Stimulated activated memory B cell treated with anti-CD40 and anti-IgM and Interleukin-4, amounts not matched to agents 10 μg/mL and 1 μg/mL and 100 μg/mL, for 72 hours (primary cell): ENCODE results near the gene NCLN.
"Not testable (repeated sequence)": the region's sequence is repeated elsewhere in the genome, so short reads cannot be mapped to it uniquely, and the experiment has no call there.

ENCODE experiments used
- ATAC-seq: fragments of 150-1000 bp; cut with Tn5 transposase; 2 replicates; pipeline ENCODE4 v1.10.0; 2021
- H3K27ac Mint-ChIP-seq: one replicate; pipeline ENCODE4 v1.8.0; 2022; ENCODE audit warnings: mild to moderate bottlenecking, mixed read lengths
- H3K27me3 Mint-ChIP-seq: one replicate; pipeline ENCODE4 v1.8.0; 2022; ENCODE audit warnings: mixed read lengths
- H3K36me3 Mint-ChIP-seq: one replicate; pipeline ENCODE4 v1.8.0; 2022; ENCODE audit warnings: mixed read lengths
- H3K4me1 Mint-ChIP-seq: one replicate; pipeline ENCODE4 v1.8.0; 2022; ENCODE audit warnings: mixed read lengths
- H3K4me3 Mint-ChIP-seq: one replicate; pipeline ENCODE4 v1.8.0; 2022; ENCODE audit warnings: mild to moderate bottlenecking, moderate library complexity, mixed read lengths
- H3K9me3 Mint-ChIP-seq: one replicate; pipeline ENCODE4 v1.8.0; 2022; ENCODE audit warnings: mixed read lengths

Gene NCLN

DNA sequence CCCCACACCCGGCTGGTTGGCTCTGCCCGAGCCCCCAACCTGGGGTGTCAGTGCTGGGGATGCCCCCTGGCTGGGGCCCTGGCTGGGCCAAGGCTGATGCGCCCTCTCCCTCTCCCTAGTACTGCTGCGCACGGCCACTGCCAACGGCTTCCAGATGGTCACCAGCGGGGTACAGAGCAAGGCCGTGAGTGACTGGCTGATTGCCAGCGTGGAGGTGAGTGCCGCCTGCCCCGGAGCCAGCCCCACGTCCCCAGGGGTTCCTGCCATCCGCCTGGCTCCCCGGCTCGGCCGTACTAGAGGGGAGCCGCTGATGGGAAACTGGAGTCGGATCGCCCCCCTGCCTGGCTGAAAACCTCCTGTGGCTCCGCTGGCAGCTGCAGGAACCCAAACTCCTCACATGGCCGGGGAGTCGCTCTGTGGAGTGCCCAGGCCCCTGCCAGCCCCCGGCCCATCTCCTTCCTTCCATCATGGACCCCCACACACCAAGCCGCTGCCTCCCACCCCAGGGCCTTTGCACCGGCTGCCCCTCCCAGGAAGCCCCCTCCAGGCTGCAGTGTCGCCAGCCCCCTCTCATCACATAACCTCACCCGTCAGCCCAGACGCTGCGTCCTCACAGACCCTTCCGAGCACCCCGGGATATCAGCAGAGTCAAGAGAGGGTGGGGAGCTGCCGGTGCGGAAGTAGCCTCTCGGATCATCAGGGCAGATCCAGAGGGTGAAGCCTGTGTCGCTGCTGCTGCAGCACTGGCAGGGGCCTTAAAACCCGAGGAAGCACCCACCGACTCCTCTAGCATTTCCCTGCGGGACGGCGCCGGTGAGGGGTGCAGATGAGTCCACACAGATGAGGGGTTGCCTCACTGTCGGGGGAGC lies 10.6 kb downstream of the NCLN start:
- no peaks in the 10 kb centered on the region for H3K9me3 Mint-ChIP-seq
- peaks cover 15% of the 10 kb centered on the region for H3K36me3 Mint-ChIP-seq
- no peak for ATAC-seq
- no peaks in the 10 kb centered on the region for H3K27me3 Mint-ChIP-seq
- H3K27ac Mint-ChIP-seq = no peak overlapping the region
- no peaks in the 10 kb centered on the region for H3K4me1 Mint-ChIP-seq
- H3K4me3 Mint-ChIP-seq = no peak overlapping the region

GRCh38 chr19:3196933-3197205 lies 11.1 kb downstream of the NCLN start:
- Mint-ChIP-seq H3K9me3 (no peaks in the 10 kb centered on the region), H3K4me3 (no peak overlapping the region), H3K27ac (no peak overlapping the region), H3K36me3 (peaks cover 15% of the 10 kb centered on the region), H3K4me1 (no peaks in the 10 kb centered on the region), H3K27me3 (no peaks in the 10 kb centered on the region)
- ATAC-seq = no peak

GRCh38 chr19:3198901-3199700 lies 13.4 kb downstream of the NCLN start:
- Mint-ChIP-seq H3K4me3 (no peak overlapping the region), H3K36me3 (peaks cover 15% of the 10 kb centered on the region), H3K27ac (no peak overlapping the region), H3K27me3 (no peaks in the 10 kb centered on the region), H3K4me1 (no peaks in the 10 kb centered on the region), H3K9me3 (no peaks in the 10 kb centered on the region)
- no peak for ATAC-seq

DNA sequence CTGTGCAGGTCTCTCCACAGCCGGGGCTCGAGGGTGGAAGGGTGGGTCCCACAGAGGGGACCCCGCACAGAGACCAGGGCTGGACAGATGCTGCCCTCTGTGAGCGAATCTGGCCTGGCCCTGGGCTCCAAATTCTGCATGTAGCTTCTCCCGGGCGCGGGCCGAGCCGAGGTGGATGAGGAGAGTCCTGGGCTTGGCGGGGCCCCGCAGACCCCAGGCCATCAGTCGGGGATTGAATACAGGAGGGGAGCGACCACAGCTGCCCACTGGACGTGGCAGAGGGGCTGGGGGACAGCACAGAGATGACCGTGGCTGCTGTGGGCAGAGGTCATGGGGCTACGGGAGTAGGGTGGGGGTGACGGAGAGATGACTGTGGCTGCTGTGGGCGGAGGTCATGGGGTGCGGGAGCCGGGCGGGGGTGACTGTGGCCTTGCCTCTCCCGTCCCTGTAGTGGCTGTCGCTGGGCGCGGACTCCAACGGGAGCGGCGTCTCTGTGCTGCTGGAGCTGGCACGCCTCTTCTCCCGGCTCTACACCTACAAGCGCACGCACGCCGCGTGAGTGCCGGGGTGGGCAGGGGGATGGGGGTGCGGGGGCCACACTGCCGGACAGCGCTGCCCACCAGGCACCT lies 15.5 kb downstream of the NCLN start:
- H3K4me1 Mint-ChIP-seq = no peaks in the 10 kb centered on the region
- no peak overlapping the region for H3K4me3 Mint-ChIP-seq
- no peak for ATAC-seq
- no peaks in the 10 kb centered on the region for H3K9me3 Mint-ChIP-seq
- H3K27me3 Mint-ChIP-seq = no peaks in the 10 kb centered on the region
- no peak overlapping the region for H3K27ac Mint-ChIP-seq
- peaks cover 7% of the 10 kb centered on the region for H3K36me3 Mint-ChIP-seq

DNA sequence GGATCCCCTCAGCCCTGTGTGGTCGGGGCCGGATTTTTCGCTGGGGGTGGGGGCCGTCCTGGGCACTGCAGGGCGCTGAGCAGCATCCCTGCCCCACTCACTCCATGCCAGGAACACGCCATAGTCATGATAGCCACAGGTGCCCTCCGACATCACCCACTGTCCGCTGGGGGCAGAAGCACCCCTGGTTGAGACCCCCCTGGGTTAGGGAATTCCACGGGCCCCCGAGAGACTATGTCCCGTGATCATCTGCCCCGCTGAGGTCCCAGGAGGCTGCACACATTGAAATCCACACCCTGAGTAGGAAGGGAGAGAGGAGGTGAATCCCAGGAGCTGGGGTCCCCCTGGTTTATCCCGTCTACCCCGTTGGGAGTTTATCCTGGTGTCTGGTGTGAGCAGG lies 16.2 kb downstream of the NCLN start:
- no peak for ATAC-seq
- no peak overlapping the region for H3K4me3 Mint-ChIP-seq
- H3K27me3 Mint-ChIP-seq = no peaks in the 10 kb centered on the region
- H3K9me3 Mint-ChIP-seq = no peaks in the 10 kb centered on the region
- H3K36me3 Mint-ChIP-seq = peaks cover 7% of the 10 kb centered on the region
- no peak overlapping the region for H3K27ac Mint-ChIP-seq
- no peaks in the 10 kb centered on the region for H3K4me1 Mint-ChIP-seq

GRCh38 chr19:3202346-3202745 lies 16.6 kb downstream of the NCLN start:
- Mint-ChIP-seq H3K4me1 (no peaks in the 10 kb centered on the region), H3K4me3 (no peak overlapping the region)
- no peak for ATAC-seq

GRCh38 chr19:3202895-3203294 lies 17.2 kb downstream of the NCLN start:
- not testable (repeated sequence) for H3K4me3 Mint-ChIP-seq, H3K27ac Mint-ChIP-seq, H3K27me3 Mint-ChIP-seq, ATAC-seq, H3K9me3 Mint-ChIP-seq, H3K4me1 Mint-ChIP-seq
- peaks cover 11% of the 10 kb centered on the region for H3K36me3 Mint-ChIP-seq

More at GRCh38 chr19:3202346-3202745, 16.6 kb downstream of the NCLN start:
- Mint-ChIP-seq H3K27me3 (no peaks in the 10 kb centered on the region), H3K9me3 (no peaks in the 10 kb centered on the region), H3K36me3 (peaks cover 7% of the 10 kb centered on the region), H3K27ac (no peak overlapping the region)

DNA sequence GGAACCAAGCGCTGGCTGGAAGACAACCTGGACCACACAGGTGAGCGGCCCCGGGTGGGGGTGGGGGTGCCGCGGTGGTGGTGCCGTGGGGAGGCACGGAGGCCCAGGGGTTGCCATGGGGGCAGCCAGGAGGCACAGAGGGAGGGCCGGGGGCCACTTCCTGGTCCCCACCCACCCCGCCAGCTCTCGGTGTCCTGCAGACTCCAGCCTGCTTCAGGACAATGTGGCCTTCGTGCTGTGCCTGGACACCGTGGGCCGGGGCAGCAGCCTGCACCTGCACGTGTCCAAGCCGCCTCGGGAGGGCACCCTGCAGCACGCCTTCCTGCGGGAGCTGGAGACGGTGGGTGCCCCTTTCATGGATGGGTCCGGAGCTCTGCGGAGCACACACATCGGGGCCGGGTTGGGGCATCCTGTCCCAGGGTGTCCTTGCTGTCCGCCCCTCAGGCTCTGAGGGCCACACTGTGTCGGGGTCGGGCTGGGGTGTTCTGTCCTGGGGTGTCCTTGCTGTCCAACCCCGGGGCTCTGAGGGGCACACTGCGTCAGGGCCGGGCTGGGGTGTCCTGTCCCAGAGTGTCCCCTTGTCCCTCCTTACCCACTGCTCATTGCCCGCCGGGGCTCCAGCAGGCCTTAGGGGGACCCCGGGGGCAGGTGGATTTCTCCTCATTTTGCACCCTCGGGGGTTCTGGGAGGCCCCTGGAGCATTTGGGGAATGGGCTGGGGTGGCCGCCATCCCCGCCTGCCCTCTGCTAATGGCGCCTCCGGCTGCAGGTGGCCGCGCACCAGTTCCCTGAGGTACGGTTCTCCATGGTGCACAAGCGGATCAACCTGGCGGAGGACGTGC lies 18.3 kb downstream of the NCLN start:
- Mint-ChIP-seq H3K4me1 (no peaks in the 10 kb centered on the region), H3K27me3 (no peaks in the 10 kb centered on the region), H3K36me3 (peaks cover 19% of the 10 kb centered on the region), H3K4me3 (no peak overlapping the region), H3K27ac (no peak overlapping the region), H3K9me3 (no peaks in the 10 kb centered on the region)
- ATAC-seq = no peak

DNA sequence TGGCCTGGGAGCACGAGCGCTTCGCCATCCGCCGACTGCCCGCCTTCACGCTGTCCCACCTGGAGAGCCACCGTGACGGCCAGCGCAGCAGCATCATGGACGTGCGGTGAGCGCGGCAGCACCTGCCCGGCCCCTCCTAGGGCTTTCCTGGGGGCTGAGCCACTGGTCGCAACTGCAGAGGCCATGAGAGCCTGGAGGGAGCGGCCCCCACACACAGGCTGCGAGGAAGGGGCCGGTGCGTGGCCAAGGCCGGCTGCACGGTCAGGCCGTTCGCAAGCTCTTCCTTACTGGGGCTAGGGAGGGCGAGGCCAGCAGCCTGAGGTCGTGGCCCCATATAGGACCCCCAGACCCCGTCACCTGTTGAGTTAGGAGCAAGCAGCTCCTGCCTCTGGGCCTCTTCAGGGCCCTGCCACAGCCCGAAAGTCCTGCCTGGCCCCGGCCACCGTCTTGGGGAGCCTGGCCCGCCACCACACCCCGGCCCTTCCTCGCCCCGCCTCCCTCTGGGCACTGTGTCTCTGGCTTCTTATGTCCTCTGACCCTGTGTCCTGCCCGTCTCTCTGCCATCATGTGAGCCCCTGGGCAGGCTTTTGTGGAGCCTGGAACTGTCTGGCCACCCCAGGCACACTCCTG lies 19.0 kb downstream of the NCLN start:
- Mint-ChIP-seq H3K27ac (no peak overlapping the region), H3K4me3 (no peak overlapping the region), H3K9me3 (no peaks in the 10 kb centered on the region), H3K36me3 (peaks cover 25% of the 10 kb centered on the region), H3K4me1 (no peaks in the 10 kb centered on the region), H3K27me3 (no peaks in the 10 kb centered on the region)
- ATAC-seq = no peak

GRCh38 chr19:3206216-3206953 lies 20.7 kb downstream of the NCLN start:
- Mint-ChIP-seq H3K4me3 (no peak overlapping the region), H3K36me3 (peaks cover 25% of the 10 kb centered on the region), H3K27ac (no peak overlapping the region), H3K27me3 (peaks cover 9% of the 10 kb centered on the region), H3K9me3 (no peaks in the 10 kb centered on the region), H3K4me1 (peaks cover 12% of the 10 kb centered on the region)
- no peak for ATAC-seq

DNA sequence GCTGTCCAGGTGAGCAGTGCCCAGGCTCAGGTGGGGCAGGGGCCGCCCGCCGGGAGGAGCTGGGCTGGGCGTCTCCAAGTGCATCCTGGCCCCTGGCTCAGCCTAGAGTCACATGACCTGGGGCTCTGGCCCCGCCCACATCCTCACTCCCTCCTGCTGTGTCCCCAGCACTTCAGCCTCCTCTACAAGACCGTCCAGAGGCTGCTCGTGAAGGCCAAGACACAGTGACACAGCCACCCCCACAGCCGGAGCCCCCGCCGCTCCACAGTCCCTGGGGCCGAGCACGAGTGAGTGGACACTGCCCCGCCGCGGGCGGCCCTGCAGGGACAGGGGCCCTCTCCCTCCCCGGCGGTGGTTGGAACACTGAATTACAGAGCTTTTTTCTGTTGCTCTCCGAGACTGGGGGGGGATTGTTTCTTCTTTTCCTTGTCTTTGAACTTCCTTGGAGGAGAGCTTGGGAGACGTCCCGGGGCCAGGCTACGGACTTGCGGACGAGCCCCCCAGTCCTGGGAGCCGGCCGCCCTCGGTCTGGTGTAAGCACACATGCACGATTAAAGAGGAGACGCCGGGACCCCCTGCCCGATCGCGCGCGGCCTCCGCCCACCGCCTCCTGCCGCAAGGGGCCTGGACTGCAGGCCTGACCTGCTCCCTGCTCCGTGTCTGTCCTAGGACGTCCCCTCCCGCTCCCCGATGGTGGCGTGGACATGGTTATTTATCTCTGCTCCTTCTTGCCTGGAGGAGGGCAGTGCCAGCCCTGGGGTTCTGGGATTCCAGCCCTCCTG lies 21.9 kb downstream of the NCLN start:
- H3K27ac Mint-ChIP-seq = no peak overlapping the region

DNA sequence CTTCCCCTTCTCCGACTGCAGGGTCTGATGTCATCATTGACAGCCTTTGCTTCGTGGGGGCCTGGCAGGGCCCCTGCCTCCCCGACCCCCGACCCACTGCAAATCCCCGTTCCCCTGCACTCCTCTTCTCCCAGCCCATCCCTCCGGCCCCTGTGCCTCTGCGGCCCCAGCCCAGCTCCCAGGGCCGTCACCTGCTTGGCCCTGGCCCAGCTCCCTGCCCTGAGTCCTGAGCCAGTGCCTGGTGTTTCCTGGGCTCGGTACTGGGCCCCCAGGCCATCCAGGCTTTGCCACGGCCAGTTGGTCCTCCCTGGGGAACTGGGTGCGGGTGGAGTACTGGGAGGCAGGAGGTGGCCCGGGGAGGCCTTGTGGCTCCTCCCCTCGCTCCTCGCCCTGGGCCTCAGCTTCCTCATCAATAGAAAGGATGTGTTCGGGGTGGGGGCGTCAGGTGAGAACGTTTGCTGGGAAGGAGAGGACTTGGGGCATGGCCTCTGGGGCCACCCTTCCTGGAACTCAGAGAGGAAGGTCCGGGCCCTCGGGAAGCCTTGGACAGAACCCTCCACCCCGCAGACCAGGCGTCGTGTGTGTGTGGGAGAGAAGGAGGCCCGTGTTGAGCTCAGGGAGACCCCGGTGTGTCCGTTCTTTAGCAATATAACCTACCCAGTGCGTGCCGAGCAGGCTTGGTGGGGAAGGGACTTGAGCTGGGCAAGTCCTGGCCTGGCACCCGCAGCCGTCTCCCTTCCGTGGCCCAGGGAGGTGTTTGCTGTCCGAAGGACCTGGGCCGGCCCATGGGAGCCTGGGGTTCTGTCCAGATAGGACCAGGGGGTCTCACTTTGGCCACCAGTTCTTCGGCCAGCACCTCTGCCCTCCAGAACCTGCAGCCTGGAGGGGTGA lies 22.8 kb downstream of the NCLN start:
- Mint-ChIP-seq H3K4me3 (no peak overlapping the region), H3K36me3 (peaks cover 24% of the 10 kb centered on the region), H3K27me3 (peaks cover 9% of the 10 kb centered on the region), H3K4me1 (peaks cover 21% of the 10 kb centered on the region), H3K9me3 (no peaks in the 10 kb centered on the region), H3K27ac (no peak overlapping the region)
- ATAC-seq = no peak

More for the DNA sequence above, 21.9 kb downstream of the NCLN start:
- Mint-ChIP-seq H3K4me3 (no peak overlapping the region), H3K36me3 (peaks cover 20% of the 10 kb centered on the region), H3K4me1 (peaks cover 12% of the 10 kb centered on the region), H3K27me3 (peaks cover 9% of the 10 kb centered on the region), H3K9me3 (no peaks in the 10 kb centered on the region)
- ATAC-seq = no peak
